GM18519 (cell line): ENCODE data around the gene PPP1R14D.

Source experiments
- ATAC-seq: cut with Tn5 transposase; IDR thresholded peaks from one replicate; pipeline ENCODE4 v1.9.1; 2021; ENCODE audit warnings: mild to moderate bottlenecking, moderate library complexity; ENCODE audit not compliant: unreplicated experiment, low FRiP score

Gene PPP1R14D

GRCh38 chr15:40823572-40824343 is 4.8 kb downstream of the PPP1R14D start:
- ATAC-seq = no peak

- ATAC-seq = no peak
Observed at GRCh38 chr15:40821195-40821594, 7.3 kb downstream of the PPP1R14D start.

GRCh38 chr15:40819048-40819447 is 9.5 kb downstream of the PPP1R14D start:
- no peak for ATAC-seq

- no peak for ATAC-seq
Observed at GRCh38 chr15:40815042-40815698, 13.3 kb downstream of the PPP1R14D start.

GRCh38 chr15:40812721-40813425 is 15.6 kb downstream of the PPP1R14D start:
- ATAC-seq = no peak

GRCh38 chr15:40808861-40809450 is 19.6 kb downstream of the PPP1R14D start:
- no peak for ATAC-seq

- ATAC-seq = no peak
Observed at GRCh38 chr15:40807888-40808461, 20.5 kb downstream of the PPP1R14D start.

GRCh38 chr15:40807028-40807887 is 21.2 kb downstream of the PPP1R14D start, which contains the start of the genes DNAJC17 and ZFYVE19:
DNAJC17 (minus strand) TSS chr15:40807473; CDS start chr15:40807446, 27 bp downstream.
ZFYVE19 (plus strand) TSS chr15:40807089; CDS start chr15:40807590, 501 bp downstream.
- ATAC-seq = peak; percentile 88

- no peak for ATAC-seq
Observed at GRCh38 chr15:40806672-40807027, 21.9 kb downstream of the PPP1R14D start.

- ATAC-seq = no peak
Observed at GRCh38 chr15:40803688-40804087, 24.8 kb downstream of the PPP1R14D start.

GRCh38 chr15:40803076-40803475 is 25.4 kb downstream of the PPP1R14D start:
- no peak for ATAC-seq

- no peak for ATAC-seq
Observed at GRCh38 chr15:40799523-40799922, 29.0 kb downstream of the PPP1R14D start.

GRCh38 chr15:40796512-40796911 is 32.0 kb downstream of the PPP1R14D start:
- no peak for ATAC-seq

GRCh38 chr15:40796041-40796440 is 32.5 kb downstream of the PPP1R14D start:
- no peak for ATAC-seq

- no peak for ATAC-seq
Observed at GRCh38 chr15:40793216-40793989, 35.1 kb downstream of the PPP1R14D start.

- no peak for ATAC-seq
Observed at GRCh38 chr15:40792394-40792793, 36.1 kb downstream of the PPP1R14D start.

- no peak for ATAC-seq
Observed at GRCh38 chr15:40790718-40791117, 37.8 kb downstream of the PPP1R14D start.

- no peak for ATAC-seq
Observed at GRCh38 chr15:40789999-40790398, 38.5 kb downstream of the PPP1R14D start.

GRCh38 chr15:40789119-40789518 is 39.4 kb downstream of the PPP1R14D start:
- no peak for ATAC-seq
